Measurements from ENCODE around the gene DNAJB5. TPM values are rescaled to one million over a fixed set of nuclear protein-coding genes. Genes with fewer than 3 reads are reported as not detected.

The DNAJB5 gene
- polyA plus RNA-seq, 1 donor from 2014 or later = 99.1 TPM

DNA sequence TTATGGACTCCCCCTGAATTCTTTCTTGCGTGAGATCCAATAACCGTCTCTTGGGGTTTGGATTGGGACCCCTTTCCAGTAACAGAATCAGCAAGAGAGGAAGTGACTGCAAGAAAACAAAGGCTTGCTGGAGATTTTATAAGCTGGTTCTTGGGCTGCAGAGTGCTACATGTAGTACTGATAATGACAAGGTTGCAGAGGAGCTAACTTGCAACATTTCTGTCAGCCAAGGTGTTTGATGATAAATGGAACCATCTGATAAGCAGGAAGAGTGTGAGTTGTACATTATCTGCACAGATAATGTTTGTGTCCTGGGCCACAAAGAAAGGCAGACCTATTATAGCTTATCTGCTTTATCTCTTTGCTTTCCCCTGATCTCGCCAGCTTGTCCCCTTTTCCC lies 37.1 kb downstream of the DNAJB5 start:
- H3K9me2 ChIP-seq (ENCODE audit: insufficient read depth, low read length) = no peaks in the 10 kb centered on the region
- H3K27me3 ChIP-seq (ENCODE audit: insufficient read depth, low read depth, low read length) = no peaks in the 10 kb centered on the region
- H3K4me3 ChIP-seq (ENCODE audit: low read length) = no peak overlapping the region
- H2AFZ ChIP-seq (ENCODE audit: low read depth, low read length) = no peak overlapping the region
- H3K36me3 ChIP-seq (ENCODE audit: insufficient read depth, low read length) = no peaks in the 10 kb centered on the region
- no peaks in the 10 kb centered on the region for H3F3A ChIP-seq (ENCODE audit: insufficient read depth, low read length, poor library complexity, severe bottlenecking)
- no peak overlapping the region for H3K4me2 ChIP-seq (ENCODE audit: low read length)
- no peak for TF ChIP-seq EZH2 (IDR thresholded peaks at IDR 0.05; ENCODE audit: borderline replicate concordance, insufficient read depth, low read length, poor library complexity, severe bottlenecking)
- no peak for TF ChIP-seq MXI1 (conservative IDR thresholded peaks at IDR 0.05; ENCODE audit: poor library complexity, severe bottlenecking)
- TF ChIP-seq RAD21 (conservative IDR thresholded peaks at IDR 0.05) = no peak
- no peak for TF ChIP-seq CTCF (IDR thresholded peaks at IDR 0.05; ENCODE audit: poor library complexity, severe bottlenecking)
- no peak for TF ChIP-seq SMC3 (conservative IDR thresholded peaks at IDR 0.05; ENCODE audit: poor library complexity)
- TF ChIP-seq, protein P1, sequence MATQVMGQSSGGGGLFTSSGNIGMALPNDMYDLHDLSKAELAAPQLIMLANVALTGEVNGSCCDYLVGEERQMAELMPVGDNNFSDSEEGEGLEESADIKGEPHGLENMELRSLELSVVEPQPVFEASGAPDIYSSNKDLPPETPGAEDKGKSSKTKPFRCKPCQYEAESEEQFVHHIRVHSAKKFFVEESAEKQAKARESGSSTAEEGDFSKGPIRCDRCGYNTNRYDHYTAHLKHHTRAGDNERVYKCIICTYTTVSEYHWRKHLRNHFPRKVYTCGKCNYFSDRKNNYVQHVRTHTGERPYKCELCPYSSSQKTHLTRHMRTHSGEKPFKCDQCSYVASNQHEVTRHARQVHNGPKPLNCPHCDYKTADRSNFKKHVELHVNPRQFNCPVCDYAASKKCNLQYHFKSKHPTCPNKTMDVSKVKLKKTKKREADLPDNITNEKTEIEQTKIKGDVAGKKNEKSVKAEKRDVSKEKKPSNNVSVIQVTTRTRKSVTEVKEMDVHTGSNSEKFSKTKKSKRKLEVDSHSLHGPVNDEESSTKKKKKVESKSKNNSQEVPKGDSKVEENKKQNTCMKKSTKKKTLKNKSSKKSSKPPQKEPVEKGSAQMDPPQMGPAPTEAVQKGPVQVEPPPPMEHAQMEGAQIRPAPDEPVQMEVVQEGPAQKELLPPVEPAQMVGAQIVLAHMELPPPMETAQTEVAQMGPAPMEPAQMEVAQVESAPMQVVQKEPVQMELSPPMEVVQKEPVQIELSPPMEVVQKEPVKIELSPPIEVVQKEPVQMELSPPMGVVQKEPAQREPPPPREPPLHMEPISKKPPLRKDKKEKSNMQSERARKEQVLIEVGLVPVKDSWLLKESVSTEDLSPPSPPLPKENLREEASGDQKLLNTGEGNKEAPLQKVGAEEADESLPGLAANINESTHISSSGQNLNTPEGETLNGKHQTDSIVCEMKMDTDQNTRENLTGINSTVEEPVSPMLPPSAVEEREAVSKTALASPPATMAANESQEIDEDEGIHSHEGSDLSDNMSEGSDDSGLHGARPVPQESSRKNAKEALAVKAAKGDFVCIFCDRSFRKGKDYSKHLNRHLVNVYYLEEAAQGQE (IDR thresholded peaks at IDR 0.05; ENCODE audit: borderline replicate concordance) = no peak
- no peak for TF ChIP-seq EP300 (conservative IDR thresholded peaks at IDR 0.05; ENCODE audit: poor library complexity, severe bottlenecking)
- no peak for TF ChIP-seq POLR2AphosphoS5 (IDR thresholded peaks at IDR 0.05)
- TF ChIP-seq TAF1 (IDR thresholded peaks at IDR 0.05; ENCODE audit: low read depth) = no peak
- no peak overlapping the region for H3K9ac ChIP-seq (ENCODE audit: low read length)
- no peaks in the 10 kb centered on the region for H4K20me1 ChIP-seq (ENCODE audit: insufficient read depth)
- no peaks in the 10 kb centered on the region for H3K9me3 ChIP-seq (ENCODE audit: low read length)
- H3K27ac ChIP-seq (ENCODE audit: low read length) = no peak overlapping the region
- H3K79me2 ChIP-seq (replicated peaks; ENCODE audit: insufficient read depth, low read length) = no peaks in the 10 kb centered on the region

GRCh38 chr9:35027374-35027773 lies 37.8 kb downstream of the DNAJB5 start:
- no peak overlapping the region for H3K27ac ChIP-seq (ENCODE audit: low read length)
- no peaks in the 10 kb centered on the region for H3K9me3 ChIP-seq (ENCODE audit: low read length)
- H3K79me2 ChIP-seq (replicated peaks; ENCODE audit: insufficient read depth, low read length) = no peaks in the 10 kb centered on the region
- H3K27me3 ChIP-seq (ENCODE audit: insufficient read depth, low read depth, low read length) = no peaks in the 10 kb centered on the region
- H4K20me1 ChIP-seq (ENCODE audit: insufficient read depth) = no peaks in the 10 kb centered on the region
- no peaks in the 10 kb centered on the region for H3F3A ChIP-seq (ENCODE audit: insufficient read depth, low read length, poor library complexity, severe bottlenecking)
- H3K9me2 ChIP-seq (ENCODE audit: insufficient read depth, low read length) = no peaks in the 10 kb centered on the region
- TF ChIP-seq RAD21 (conservative IDR thresholded peaks at IDR 0.05) = no peak
- TF ChIP-seq, protein P1 (IDR thresholded peaks at IDR 0.05; ENCODE audit: borderline replicate concordance) = no peak
- no peak for TF ChIP-seq TAF1 (IDR thresholded peaks at IDR 0.05; ENCODE audit: low read depth)
- no peak for TF ChIP-seq EZH2 (IDR thresholded peaks at IDR 0.05; ENCODE audit: borderline replicate concordance, insufficient read depth, low read length, poor library complexity, severe bottlenecking)
- no peak for TF ChIP-seq EP300 (conservative IDR thresholded peaks at IDR 0.05; ENCODE audit: poor library complexity, severe bottlenecking)
- TF ChIP-seq CTCF (IDR thresholded peaks at IDR 0.05; ENCODE audit: poor library complexity, severe bottlenecking) = no peak
- TF ChIP-seq POLR2AphosphoS5 (IDR thresholded peaks at IDR 0.05) = no peak
- TF ChIP-seq MXI1 (conservative IDR thresholded peaks at IDR 0.05; ENCODE audit: poor library complexity, severe bottlenecking) = no peak
- no peak for TF ChIP-seq SMC3 (conservative IDR thresholded peaks at IDR 0.05; ENCODE audit: poor library complexity)
- H2AFZ ChIP-seq (ENCODE audit: low read depth, low read length) = no peak overlapping the region
- H3K4me2 ChIP-seq (ENCODE audit: low read length) = no peak overlapping the region
- H3K36me3 ChIP-seq (ENCODE audit: insufficient read depth, low read length) = no peaks in the 10 kb centered on the region
- H3K4me3 ChIP-seq (ENCODE audit: low read length) = no peak overlapping the region
- no peak overlapping the region for H3K9ac ChIP-seq (ENCODE audit: low read length)

All from neural cell (in vitro differentiated cells).